HG03457 (cell line): ENCODE measurements around the gene CNTN1.

Source experiments
- ATAC-seq: cut with Tn5 transposase; IDR thresholded peaks from one replicate; pipeline ENCODE4 v1.9.1; 2021; ENCODE audit warnings: moderate number of reproducible peaks; ENCODE audit not compliant: unreplicated experiment

The CNTN1 gene

GRCh38 chr12:40768125-40768864 is 76.1 kb downstream of the CNTN1 start:
- ATAC-seq: no peak

DNA sequence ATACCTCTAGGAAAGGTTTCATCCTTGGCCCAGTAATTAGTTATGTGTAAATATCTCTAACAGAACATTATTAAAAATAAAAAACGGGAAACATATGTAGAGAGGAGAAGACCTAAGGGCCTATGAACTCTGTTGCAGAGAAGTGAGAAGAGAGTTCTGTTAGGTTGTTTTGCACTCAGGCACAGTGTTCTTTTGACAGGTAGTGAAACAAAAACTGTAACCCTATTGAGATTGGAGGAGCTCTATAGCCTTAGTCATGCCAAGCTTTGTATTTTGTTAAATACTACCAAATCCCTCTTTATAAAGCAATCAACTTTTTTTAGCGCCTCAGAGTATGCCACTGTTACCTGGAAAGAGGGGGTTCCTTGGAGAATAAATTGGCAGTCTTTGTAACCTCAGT is 77.6 kb downstream of the CNTN1 start:
- no peak for ATAC-seq

DNA sequence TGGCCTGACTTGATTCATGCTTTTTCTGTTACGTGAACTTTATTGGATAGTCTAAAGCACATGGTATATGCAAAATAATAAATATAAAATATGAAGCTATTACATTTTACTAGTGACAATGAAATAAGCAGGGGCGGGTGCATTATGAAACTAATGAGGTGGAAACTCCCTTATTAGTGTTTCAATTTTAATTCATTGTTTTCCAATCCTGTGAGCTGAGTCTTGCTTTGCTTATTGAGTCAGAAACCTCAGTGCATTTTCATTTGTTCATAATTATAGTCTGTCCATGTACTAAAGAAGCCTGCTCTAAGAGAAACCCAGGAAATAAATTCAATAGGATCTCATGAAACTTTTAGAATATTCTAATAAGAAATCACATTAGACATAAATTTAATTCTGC is 78.5 kb downstream of the CNTN1 start:
- ATAC-seq: no peak

DNA sequence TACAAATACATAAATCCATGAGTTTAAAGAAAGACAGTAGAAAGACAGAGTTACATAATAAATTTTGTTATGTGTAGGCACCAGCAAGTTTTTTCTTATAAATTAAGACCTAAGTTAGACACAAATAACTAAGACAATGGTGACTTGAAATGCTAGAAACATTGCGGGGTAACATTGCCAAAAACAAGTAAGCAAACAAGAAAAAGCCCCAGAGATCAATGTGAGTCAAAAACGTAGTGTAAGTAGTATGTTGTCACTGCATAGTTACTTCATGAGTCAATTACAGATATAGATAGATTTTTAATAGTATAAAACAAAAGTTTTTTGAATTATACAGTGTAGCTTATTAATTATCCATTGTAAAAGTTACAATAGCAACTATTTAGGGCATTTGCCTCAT is 83.4 kb downstream of the CNTN1 start:
- ATAC-seq: no peak

DNA sequence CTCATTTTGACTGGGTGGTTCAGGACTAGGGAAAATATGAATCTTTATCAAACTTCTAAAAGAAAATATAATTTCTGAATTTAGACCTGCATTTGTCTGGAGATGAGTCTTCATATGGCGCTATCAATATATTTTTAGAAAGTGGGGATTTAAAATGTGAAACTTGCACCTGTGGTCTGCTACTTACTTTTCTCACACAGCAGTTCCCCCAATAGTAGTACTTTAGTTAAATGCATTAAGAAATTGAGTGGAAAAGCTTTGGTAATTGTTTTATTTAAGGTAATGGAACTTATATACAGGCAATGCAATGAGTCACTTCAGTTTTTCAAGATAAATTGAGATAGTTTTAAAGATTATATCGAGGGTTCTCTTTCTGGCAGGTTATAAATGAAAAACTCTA is 91.9 kb downstream of the CNTN1 start:
- no peak for ATAC-seq

DNA sequence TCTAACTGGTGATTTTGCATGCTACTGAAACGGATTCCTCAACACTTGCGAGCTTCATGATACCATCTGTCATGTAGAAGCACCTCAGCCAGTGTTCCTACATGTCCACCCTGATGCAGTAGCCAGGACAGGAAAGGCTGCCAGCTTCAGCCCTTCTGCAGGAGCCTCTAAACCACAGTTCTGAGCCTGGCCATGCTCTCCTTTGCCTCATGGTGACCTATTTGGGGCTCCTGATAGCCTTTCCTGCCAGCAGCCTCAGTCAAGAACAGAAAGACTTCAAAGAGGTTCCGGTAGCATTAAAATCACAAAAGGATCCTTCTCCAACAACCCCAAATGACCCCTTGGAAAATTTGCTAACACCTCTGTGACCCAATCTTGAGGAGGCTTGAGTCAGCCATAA is 96.0 kb downstream of the CNTN1 start:
- no peak for ATAC-seq

DNA sequence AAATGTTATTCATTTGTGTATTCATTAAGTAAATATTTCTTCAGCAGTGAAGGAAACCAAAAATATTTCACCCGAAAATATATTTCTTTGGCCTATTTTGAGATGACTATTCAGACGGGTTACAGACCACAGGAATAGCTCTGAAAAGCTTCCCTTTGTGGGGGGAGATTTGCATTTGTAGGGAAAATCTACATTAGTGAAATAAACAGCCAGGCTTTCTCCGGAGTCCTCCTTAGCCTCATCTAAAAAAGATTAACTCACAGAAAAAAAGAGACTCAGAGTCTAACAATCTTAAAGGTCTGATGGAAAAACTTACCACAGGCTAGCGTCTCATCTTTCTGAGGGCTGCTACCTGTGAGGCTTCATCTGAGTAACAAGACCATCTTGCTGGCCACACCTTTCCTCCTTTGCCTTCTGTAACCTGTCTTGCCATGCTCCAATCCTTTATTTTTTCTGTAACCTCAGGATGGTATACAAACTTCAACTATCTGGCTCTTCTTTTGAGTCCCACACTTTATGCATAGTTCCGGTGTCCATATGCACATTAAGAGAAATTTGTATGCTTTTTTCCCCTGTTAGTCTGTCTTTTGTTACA is 100.7 kb downstream of the CNTN1 start:
- ATAC-seq: no peak

DNA sequence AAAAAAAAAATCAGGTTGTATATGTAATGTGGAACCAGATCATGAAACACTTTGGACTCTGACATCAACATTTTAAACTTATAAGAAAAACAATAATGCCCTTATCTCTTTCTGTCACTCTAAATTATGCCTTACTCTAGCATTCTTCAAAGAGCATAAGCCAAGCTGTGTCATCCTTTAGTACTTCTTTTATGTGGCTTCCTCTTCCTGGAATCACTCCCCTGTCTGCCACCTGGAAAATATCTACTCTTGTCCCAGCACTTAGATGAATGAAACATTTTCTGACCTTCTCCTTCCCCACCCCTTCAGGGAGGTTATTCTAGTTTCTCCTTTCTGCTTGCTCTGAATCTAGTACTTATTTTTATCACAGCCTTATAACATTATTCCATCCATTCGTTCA is 101.2 kb downstream of the CNTN1 start:
- ATAC-seq: no peak

DNA sequence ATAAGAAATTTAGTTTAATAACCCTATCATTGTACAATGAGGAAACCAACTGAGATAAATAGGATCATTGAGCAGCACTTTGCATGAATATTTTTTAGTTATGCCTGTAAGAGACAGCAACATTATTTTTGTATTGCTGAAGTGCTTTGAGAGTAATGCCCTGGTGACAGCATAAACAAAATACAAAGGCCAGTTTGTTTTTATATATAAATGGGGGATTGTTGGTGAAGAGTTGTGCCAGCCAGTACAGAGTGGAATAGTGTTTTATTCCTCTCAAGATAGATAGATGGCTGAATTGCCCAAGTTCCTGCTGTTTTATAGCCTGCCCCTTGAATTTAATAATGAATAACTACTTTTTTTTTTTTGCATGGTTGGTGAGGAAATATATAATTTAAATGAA is 101.8 kb downstream of the CNTN1 start:
- ATAC-seq: no peak

DNA sequence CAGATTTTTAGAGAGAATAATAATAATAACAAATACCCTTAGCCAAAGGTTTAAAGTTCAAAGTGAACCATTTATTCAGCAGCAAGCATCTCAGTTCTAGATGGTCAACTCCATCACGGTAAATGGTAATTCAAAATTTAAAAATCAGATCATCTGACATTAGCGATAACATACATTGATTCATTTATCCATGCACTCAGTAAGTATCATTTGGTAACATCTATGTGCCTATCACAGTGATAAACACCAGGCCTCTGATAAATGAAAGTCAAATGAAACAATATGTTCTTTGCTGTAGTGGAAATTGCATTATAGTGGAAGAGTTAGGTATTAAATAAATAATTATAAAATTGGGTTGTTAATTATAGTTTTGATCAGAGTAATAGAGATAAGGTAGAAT is 108.8 kb downstream of the CNTN1 start:
- no peak for ATAC-seq

GRCh38 chr12:40801861-40802260 is 109.6 kb downstream of the CNTN1 start:
- ATAC-seq: no peak

DNA sequence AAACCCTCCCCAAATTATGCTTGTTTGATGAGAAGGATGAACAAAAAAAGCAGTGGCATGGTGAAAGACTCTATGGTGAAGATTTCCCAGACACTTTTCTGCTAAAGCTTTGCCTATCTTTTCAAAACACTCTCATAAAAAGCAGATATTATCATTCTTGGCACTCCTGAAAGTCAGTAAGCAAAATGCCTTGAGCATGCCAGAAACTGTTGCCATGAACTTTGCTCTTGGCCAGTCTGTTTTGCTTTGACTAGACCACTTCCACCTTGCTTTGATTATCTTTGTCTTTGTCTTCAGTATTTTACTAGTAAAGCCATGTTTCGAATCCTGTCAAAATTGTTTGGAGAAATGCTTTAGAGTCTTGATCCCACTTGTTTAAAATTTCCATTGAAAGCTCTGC is 110.4 kb downstream of the CNTN1 start:
- no peak for ATAC-seq

- no peak for ATAC-seq
Measured at GRCh38 chr12:40819436-40820108, 127.3 kb downstream of the CNTN1 start.

DNA sequence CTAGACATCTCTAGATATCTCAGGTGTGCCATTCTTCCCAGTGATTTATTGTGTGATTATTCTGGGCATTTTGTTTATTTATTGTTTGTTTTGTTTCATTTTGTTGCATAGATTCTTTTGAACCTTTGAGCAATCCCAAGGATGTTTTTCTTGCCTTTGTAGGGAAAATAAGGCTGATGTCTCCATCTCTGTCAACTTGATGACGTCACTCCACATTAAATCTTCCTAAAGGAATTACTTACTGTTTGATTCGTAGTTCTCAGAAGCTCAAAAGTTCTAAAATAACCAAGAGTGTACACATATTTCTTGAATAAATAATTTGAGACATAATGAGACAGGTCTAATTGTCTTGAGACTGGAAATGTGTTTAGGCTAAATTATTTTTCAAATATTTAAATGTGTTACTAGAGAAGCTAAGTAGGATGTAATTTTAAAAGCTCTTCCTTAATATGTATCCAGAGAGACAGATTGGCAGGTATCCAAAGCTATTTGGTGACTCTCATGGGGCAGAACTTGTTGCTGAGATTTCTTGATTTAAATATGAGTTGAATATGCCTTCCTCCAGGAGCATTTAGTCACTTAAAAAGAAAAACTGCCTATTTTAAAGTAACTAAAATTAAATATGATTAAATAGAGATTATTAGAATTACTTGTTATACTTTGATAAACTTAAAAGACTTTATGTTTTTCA is 128.7 kb downstream of the CNTN1 start:
- no peak for ATAC-seq

- no peak for ATAC-seq
Measured at GRCh38 chr12:40825156-40825555, 132.9 kb downstream of the CNTN1 start.

GRCh38 chr12:40827683-40828592 is 135.7 kb downstream of the CNTN1 start:
- no peak for ATAC-seq

DNA sequence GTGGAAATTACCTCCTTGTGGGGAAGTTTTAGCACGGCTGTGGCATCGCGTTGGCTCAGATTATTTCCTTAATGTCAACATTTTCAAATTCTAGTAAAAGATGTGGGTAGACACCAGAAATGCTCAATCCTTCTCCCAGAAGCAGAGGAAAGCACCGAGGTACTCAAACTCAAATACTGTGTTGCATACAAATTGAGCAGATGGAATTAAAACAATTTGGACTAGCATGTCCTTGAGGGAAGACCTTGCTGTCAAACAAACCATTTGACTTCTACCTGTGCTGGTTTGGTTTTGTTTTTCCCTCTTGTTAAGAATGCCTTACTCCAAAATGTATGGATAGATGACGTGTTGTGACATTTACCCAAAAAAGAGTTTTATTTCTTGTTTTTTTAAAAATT is 136.4 kb downstream of the CNTN1 start:
- ATAC-seq: no peak

- no peak for ATAC-seq
Measured at GRCh38 chr12:40829738-40830144, 137.5 kb downstream of the CNTN1 start.

GRCh38 chr12:40831916-40832315 is 139.7 kb downstream of the CNTN1 start:
- ATAC-seq: no peak

- ATAC-seq: no peak
Measured at GRCh38 chr12:40832668-40833067, 140.4 kb downstream of the CNTN1 start.

GRCh38 chr12:40833818-40834217 is 141.6 kb downstream of the CNTN1 start:
- ATAC-seq: no peak
